Measurements from ENCODE around the gene ZCCHC2.

ZCCHC2 gene

DNA sequence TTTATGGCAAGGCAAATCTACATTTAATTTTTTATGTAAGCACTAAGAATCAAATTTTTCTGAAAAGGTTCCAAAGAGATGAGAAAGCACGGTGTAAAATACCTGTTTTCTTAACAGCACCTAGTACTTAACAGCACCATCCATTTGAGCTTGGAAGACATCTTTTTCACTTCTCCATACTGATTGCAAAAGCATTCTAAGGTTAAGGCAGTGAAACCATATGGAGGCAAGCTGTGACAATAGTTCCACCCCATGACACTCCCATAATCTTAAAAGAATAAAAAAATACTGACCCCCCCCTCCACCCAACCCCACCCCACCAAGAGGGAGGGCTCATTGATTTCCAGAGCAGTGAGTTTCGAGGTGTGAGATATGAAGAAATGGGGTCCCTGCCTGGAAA lies 60.6 kb downstream of the ZCCHC2 start:
- no peak for DNase-seq

DNA sequence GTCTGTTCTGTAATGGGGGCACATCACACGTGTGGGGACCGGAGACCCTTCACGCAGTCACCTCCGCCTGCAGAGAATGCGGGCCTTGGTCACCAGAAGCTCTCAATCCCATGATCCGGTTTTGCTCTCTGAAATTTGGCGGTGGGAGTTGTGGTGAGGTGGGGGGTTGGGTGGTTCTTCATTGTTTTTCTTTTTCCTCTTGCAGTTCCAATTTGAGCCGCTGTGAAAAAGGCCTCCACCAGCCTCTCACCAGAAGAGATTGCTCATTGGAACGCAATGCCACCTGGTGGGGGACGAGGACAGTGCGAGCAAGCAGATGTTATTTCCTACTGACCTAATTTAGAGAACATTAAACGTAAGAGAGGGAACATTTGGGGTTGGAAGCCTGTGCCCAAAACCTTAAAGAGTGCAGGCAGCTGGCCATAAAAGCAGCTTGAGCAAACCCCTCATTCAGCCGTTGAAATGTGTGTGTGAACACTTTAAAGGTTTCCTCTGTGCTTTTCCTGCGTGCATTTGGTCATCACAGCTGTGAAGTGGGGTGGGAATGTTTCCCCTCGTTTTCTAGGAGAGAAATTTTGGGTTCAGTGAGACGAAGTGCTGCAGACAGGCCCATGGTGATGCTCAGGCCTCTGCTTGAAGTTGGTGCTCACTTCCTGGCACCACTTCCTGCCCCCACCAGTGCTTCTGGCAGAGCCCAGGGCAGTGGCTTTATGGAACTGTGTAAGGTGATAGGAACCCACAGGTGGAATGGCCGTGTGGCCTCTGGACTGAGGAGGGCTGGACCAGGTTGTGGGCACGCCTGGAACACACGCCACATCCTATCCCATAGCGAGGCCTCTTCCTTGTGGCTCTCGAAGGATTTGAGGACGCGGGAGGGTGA lies 61.7 kb downstream of the ZCCHC2 start:
- peak; percentile 62 to 87 (median 73) for DNase-seq

DNA sequence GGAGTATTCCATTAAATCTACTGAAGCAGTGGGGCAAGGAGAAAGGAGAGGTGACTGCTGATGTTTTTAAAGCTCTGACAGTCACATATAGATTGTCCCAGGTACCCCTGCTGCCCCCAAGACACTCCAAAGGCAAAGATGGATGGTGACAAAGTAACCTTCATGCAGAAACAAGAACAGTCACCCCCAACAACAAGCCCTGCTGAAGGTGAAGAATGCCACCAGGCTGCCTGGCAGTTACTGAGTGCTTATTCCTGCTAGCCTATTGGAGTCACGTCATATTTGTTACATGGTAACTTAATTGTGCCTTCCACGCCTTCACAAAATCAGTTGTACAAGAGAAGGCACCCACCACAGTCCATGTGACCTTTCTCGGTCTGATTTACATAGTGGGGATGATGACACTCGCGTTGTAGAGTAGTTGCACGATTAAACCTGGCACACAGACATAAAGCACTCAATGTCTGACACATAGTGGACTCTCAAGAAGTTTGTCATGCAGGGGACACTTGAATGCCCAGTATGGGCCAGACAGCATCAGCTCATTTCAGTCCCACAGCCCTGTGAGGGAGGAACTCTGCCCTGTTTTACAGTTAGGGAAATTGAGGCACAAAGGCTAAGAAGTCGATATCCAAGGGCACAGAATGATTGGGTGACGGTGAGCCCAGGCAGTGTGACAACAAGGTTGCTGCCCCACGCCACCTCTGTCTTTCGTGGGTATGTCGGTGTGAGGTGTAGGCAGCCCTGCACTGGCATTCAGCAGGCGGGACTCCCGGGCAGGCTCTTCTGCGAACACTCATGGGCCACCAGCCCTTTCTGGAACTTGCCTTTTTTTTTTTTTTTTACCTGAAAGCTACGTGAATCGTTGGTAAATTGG lies 62.7 kb downstream of the ZCCHC2 start:
- DNase-seq = peak in 1 of 5 donors; percentile 59

DNA sequence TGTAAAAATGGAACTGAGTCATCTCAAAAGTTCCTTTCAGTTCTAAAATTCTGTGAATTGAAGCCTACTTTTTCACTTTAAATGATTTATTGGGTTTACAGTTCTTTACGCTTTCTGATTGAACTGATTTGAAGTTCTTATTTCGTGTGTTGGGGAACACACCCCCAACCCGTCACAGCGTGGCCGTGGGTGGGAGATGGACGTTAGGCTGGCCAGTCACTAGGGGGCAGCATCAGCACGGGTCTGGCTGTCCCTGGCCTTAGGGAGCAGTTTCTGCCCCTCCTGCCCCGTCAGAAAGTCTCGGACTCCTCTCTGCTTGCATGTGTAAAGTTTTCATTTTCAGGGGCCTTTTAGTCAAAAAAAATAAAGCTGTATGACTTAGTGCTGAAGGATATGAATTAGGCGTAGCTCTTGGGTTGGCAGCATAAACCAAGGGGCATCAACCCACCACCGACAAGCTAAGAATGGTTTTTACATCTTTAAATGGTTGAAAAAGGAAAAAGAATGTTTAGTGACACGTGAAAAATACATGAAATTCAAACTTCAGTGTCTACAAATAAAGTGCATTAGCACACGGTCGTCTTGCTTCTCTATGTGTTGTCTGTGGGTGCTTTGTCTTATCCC lies 63.4 kb downstream of the ZCCHC2 start:
- peak in 4 of 5 donors; percentile 26 to 90 (median 32) for DNase-seq

DNA sequence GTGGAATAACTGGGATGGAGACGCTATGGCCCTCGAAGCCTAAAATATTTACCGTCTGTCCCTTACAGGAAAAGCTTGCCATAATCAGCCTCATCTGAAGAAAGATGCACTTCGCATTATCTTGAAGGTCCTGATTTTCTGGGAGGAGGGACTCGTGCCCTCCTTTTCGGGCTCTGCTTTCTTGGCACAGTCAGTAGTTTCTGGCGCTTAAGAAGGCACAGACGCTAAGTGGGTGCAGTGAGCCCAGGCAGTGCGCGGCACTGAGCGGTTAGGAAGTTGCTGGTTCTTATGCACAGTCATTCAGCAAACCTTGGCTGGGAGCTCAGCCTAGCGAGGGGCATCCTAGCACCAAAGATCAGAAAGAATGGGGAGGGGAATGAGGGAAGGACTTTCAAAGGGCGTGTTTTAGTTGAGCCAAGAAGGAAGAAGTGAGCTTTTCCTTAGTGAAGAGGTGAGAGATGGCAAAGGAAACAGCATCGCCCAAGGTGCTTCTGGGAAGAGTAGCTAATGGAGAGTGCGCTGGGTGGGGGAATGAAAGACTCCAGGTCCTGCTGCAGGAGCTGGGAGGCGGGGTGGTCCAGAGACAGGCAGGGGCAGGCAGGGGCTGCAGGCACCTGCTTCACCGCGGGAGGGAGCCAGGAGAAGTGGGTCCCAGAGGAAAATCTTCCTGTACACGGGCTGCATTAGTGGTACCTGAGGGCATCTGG lies 64.1 kb downstream of the ZCCHC2 start:
- DNase-seq = no peak

DNA sequence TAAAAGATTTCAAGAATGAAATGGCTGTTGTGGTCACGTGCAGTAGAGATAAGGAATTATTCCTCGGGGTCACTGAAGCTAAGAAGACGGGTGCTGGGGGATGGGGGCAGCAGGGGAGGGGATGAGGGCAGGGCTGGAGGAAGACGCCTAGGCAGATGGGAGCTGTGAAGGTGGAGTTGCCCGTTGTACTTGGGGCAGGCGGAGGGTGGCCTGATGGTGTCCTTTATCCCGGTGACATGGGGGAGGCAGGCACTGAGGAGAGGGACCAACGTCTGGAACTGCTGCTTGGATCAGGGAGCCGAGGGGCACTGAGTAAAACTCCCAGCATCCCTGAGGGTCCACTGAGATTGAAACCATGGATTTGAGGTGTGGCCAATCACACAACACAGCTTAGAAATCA lies 64.9 kb downstream of the ZCCHC2 start:
- no peak for DNase-seq

DNA sequence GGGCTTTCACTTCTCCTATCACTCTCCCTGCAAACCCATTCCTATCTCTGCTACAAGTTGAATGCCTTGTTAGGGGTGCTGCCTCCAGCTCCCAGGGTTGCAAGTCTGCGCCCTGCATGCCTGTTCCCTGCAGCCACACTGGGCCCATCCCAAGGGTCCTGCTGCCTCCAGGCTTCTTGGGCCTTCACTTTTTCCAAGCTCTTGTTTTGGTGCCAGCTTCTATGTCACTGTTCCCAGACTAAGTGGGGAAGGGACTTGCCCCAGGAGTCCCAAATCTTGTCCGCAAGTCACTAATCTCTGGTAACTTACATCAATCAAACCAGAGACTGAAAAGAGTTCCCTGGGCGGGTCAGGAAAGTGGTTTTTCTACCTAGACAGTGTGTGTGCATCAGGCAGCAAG lies 65.4 kb downstream of the ZCCHC2 start:
- DNase-seq = no peak

DNA sequence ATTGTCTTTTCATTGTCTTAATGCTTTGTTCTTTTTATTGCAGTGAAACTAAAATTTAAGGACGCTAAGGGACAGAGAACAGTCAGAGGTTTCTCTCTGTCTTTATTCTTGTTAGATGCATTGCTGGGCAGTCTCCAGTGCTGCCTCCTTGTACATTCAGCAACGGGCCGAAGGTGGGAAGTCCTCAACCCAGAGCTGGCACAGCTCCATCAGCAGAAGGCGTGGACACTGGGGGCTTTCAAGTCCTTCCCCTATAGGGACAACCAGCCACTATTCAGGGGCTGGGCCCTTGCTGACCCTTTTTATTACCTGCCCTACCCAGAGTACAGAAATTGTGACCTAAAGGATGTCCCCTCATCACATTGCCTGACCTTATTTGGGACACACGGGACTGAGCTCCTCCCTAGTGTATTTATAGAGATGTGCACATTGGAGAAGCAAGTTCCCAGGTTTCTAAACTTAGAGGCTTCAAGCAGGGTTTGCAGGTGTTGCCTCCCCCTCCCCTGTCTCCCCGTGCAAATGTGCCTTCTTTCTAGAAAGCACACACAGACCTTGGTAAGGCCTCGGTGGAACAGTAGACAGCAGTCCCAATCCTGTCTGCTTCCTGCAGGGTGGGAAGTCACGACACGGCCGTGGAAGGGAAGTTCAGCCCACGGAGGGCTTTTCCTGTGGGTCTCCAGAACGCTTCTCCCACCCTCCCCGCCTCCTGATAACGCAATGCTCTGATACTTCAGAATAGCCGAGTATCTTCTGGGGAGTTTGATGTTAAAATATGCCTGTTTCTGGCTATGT lies 68.2 kb downstream of the ZCCHC2 start:
- no peak for DNase-seq

DNA sequence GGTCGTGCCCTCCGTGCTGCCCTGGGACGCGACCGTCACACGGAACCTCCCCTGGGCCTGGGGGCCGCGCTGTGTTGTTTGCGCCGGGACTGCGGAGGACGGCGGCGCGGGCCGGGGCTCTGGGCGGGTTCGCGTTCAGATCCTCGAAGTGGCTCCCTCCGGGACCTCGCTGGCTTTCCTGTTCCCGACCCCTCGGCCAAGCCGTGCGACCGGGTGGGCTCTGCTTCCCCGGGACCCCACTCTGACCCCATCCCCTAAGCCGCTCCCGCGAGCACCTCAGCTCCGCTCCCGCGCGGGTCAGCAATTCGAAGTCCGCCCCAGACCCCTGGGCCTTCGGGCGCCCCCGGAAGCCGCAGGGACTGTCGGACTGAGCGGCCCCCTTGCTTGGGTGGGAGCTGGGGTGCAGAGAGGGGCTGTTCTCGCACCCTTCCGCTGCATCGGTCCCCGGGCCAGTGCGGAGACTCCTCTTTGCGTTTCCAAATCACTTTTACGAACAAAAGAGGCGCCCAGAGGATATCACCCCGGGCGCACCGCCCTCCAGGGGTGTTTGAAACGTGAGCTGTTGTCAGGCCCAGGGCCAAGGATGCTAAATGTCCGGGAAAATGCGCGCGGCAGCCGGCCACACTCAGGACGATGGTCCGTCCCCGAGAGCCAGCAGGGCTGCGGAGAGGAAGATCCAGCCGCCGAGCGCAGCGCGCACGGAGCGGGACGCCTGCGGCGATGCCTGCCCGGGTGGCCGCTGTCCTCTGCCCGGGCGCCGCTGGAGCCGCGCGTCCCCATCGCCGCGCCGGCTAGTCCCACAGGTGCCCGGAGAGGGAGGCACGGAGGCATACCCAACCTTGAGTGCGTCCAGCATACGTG lies 73.5 kb downstream of the ZCCHC2 start:
- DNase-seq = peak in 1 of 5 donors; percentile 13

DNA sequence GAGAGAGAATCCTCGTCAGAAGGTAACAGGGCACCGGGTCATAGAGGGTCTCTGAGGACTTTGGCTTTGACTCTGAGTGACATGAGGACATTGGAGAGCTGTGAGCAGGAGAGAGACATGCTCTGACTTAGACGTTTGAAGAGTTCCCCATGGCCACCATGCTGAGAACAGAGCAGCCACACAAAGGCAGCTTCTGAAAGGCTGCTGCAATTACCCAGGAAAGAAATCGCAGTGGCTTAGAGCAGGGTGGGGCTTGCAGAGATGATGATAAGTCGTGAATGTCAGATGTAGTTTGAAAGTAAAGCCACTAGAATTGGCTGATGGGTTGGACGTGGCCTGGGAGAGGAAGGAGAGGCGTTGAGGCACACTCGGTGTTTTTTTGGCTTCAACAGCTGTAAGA lies 79.0 kb downstream of the ZCCHC2 start:
- no peak for DNase-seq

DNA sequence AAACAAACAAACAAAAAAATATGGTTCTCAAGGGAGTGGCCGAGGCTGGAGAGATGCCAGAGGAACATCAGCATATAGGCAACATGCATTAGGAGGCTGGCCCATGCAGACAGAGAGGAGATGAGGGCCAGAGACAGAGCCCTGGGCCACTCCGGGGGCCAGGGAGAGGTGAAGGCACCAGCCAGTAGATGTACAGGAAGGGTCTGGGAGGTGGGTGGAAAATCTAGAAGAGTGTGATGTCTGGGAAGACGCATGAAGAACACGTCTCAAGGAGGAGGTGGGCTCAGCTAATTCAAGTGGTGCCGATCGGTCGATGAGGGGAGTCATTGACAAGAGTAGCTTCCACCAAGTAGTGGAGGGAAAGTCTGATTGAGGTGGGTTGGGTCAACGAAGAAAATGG lies 79.9 kb downstream of the ZCCHC2 start:
- DNase-seq = no peak

DNA sequence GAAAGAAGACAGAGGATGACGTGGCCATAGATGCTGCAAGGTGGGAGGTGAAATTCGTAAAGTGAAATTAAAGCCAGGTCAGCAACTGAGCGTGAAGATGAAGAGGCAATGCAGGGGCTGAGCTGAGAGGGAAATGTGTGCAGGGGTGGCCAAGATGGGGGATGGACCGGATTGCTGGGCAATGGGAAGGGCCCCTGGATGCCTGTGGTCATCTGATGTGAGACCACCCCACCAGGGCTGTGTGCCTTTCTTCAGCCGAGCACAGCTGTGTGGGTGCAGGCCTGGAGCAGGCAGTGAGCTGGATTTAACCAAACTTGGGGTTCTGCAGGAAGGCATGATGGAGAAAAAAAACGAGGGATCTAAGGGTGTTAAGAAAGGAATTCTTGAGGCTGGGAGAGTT lies 80.4 kb downstream of the ZCCHC2 start:
- DNase-seq = no peak

DNA sequence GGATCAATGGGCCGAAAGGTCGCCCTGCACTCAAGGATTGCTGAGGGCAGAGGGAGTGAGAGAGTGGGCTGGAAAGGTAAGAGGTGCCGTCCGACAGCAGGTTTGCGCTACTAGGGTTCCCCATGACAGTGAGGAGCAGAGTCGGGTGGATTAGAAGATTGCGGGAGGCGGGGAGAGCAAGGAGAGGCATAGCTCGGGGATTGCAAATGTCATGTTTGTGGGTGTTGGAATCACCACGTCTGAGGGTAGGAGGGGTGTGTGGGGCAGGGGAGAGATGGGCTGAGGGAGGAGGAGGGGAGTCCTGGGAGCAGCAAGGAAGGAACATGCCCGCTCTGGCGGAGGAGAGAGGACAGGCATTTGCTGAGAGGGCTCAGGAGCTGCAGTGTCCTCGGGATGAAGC lies 81.2 kb downstream of the ZCCHC2 start:
- no peak for DNase-seq

DNA sequence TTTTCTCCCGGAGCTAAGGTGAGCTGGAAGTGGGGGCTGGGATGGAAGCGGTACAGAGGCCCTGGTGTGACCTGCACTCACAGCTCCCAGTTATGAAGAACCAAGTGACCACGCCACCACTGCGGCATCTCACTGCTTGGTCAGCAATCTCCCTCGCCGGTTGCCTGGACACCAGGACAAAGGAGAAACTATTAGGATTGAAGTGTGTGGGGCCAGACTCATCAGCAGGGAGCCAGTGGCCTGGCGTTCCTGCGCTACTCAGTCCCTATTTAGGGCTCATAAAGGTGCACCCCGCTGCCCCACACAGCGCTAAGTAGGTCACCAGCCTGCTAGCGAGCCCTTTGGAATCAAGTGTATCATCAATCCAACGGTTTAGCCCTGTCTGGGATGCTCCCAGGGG lies 82.9 kb downstream of the ZCCHC2 start:
- DNase-seq = no peak

DNA sequence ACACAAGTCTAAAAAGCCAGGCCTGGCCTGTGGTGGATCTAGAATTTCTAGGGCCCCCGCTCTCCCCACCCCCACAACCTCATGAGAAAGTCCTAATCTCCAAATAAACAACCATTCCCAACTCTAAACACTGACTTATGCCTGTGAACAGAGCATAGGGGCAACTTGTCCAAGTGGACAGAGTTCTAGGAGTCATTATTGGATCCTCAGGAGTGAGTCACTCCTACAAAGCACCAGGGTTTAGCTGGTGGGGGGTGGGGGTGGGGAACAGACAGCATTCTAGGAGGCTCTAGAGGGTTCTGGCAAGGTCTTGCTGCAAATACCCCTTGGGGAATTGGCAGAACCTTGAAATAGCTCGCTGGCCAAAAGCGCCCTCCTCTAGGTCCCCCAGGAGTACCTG lies 83.3 kb downstream of the ZCCHC2 start:
- DNase-seq = no peak

DNA sequence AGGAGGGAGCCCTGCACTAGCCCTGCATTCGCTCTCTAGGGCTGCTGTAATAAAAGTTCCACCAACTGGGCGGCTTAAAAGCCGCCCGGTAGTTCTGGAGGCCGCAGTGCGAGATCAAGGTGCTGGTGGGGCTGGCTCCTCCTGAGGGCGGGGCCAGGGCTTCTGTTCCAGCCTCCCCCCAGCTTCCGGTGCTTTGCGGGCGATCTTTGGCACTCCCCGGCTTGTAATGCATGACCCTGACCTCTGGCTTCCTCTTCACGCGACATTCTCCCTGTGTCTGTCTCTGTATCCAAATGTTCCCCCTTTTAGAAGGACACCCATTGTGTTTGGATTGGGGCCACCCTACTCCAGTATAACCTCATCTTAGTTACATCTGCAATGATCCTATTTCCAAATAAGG lies 84.5 kb downstream of the ZCCHC2 start:
- no peak for DNase-seq

DNA sequence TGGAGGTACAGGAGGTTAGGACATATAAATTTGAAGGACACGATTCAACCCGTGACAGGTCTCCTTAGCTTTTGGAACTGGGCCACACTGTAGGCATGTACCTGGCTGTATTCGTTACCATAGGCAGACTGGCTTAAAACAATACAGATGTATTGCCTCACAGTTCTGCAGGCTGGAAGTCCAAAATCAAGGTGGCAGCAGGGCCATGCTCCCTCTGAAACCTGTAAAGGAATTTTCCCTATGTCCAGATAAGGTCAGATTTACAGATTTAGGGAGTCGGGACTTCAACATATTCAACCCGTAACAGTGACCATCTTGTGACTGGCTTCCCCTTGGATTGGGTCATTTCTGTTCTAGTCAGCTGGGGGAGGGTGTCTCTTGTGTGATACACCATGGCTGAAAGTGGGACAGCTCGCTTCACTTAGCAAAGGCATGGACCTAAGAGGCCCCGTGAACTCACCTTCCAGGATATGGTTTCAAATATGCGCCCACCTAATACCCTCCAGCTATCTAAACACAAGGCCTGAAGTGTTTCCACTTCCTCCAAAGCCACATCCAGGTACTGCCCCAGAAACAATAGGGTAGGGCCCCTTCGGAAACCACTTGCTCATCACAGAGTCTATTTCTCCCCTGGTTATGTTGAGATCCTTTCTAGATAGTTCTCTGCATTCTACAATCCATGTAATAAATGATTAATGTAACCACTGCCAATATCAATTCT lies 85.0 kb downstream of the ZCCHC2 start:
- DNase-seq = no peak

DNA sequence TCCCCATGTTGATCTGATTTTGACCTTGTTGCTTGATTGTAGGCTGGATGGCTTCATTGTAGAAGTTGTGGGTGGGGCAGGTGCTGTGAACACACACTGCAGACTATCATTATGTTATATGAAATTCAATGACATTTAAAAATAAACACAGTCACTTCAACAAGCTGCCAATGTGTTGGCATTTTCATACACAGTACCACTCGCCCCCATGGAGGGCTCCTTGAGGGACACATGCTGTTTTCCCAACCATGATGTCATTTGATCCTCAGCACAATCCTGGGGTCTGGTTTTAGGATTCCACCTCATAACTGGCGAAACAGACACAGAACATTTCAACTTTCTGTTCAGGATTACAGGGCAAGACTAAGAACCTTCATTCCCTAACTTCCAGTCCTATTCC lies 86.9 kb downstream of the ZCCHC2 start:
- no peak for DNase-seq

DNA sequence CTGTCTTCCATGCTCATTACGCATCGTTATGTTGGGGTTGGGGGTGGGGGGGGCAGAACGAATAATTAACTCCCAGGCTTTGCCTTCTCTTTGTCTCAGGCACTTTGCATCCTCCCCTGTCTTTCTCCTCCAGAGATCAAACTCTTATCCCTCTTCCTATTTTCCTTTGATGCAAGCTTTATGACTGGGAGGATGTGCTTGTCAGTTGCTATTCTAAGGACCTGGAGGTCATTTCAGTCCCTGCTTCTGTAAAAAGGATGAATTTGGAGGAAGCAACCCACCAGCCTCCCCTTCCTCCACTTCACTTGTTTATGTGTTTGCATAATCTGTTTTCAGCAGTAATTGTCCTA lies 87.5 kb downstream of the ZCCHC2 start:
- DNase-seq = no peak

DNA sequence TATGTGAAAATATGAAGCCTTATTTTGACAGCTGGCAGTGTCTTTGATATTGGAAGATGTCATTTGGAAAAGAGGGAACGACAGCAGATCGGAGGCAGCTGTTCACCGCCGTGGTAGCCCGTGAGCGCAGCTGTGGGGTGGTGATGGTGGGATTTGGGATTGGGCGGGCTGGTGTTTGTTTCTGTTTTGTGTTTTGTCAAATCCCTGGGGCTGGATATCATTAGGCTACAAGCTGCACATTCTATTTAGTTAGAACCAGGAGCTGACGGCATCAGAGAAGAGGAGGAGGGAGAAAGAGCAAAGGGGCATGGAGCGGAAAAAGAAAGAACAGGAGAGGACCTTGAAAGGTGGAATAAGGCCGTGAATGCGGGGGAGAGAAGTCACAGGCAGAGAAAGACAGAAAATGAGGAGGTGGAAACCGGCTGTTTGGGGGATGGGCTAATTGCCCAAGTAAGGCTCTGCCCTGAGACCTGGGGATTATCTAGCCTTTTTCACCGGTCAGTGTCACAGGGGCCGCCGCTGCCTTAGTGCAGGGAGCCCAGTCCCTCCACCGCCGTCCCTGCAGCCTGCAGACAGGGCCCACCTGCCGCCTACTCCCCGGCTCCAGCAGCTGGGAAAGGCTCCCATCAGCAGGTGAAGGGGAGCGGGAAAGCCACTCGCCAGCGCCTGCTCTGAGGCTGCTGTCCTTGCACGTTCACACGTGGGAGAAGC lies 88.0 kb downstream of the ZCCHC2 start:
- no peak for DNase-seq
